Astrocyte of the spinal cord (primary cell): ENCODE results near the gene CATSPERZ.
A peak's percentile ranks its signal among the peaks of the same experiment; 100 is the strongest.
"Not testable (repeated sequence)": the region's sequence is repeated elsewhere in the genome, so short reads cannot be mapped to it uniquely, and the experiment has no call there.

Experiments
- DNase-seq: peaks from one replicate; pipeline ENCODE4 v3.0.0; 2011; ENCODE audit warnings: low read depth, low spot score
- H3K4me3 ChIP-seq: 2 replicates; pipeline ENCODE4 v1.5.1; 2011; ENCODE audit warnings: low read depth, mild to moderate bottlenecking, low read length, moderate library complexity
- CTCF ChIP-seq: IDR thresholded peaks from 2 replicates; pipeline ENCODE4 v1.5.1; 2012; ENCODE audit warnings: low read depth, mild to moderate bottlenecking, low read length, inconsistent platforms
- in situ Hi-C: cut with HindIII; loops from 2 replicates; pipeline ENCODE4 v1.10.0; 2017; ENCODE audit warnings: low sequenced_read_pairs

Gene CATSPERZ

GRCh38 chr11:64305075-64305690 is 5.0 kb downstream of the CATSPERZ start, which contains the start of gene ESRRA:
Gene ESRRA (plus strand): TSS chr11:64305524. CDS start chr11:64307180, 1,656 bp downstream.
- in situ Hi-C loops, result no loop called here
- no peak for TF ChIP-seq CTCF

GRCh38 chr11:64305691-64306562 is 5.8 kb downstream of the CATSPERZ start:
- peak overlapping the region; percentile 64 for H3K4me3 ChIP-seq
- in situ Hi-C loops, result no loop called here
- TF ChIP-seq CTCF, result peak; percentile 35
- peak; percentile 19 for DNase-seq

More at GRCh38 chr11:64305075-64305690, 5.0 kb downstream of the CATSPERZ start, which contains the start of gene ESRRA:
- peak; percentile 98 for DNase-seq
- peak within 1 kb of the TSS; percentile 65 for H3K4me3 ChIP-seq

GRCh38 chr11:64306563-64306875 is 6.4 kb downstream of the CATSPERZ start:
- no peak for DNase-seq
- in situ Hi-C loops, result no loop called here
- no peak for TF ChIP-seq CTCF
- H3K4me3 ChIP-seq, result peak overlapping the region; percentile 64

GRCh38 chr11:64306876-64307622 is 6.9 kb downstream of the CATSPERZ start:
- in situ Hi-C loops, result no loop called here
- DNase-seq, result no peak

GRCh38 chr11:64307795-64308194 is 7.6 kb downstream of the CATSPERZ start:
- H3K4me3 ChIP-seq, DNase-seq, in situ Hi-C loops: not testable (repeated sequence)

More at GRCh38 chr11:64306876-64307622, 6.9 kb downstream of the CATSPERZ start:
- TF ChIP-seq CTCF, result no peak
- no peak overlapping the region for H3K4me3 ChIP-seq

GRCh38 chr11:64312947-64313346 is 12.8 kb downstream of the CATSPERZ start:
- H3K4me3 ChIP-seq, result no peak overlapping the region
- no peak for DNase-seq
- no peak for TF ChIP-seq CTCF
- in situ Hi-C loops, result no loop called here
